SW 1271 (cell line): ENCODE results near the gene CRYGD.

Source experiments
- DNase-seq, 2 experiments: peaks; one replicate each; lab custom pipeline; 2025; lab: John Stamatoyannopoulos, UW

The CRYGD gene

GRCh38 chr2:208083807-208084206, 40.5 kb downstream of the CRYGD start:
- DNase-seq: no peak

- no peak for DNase-seq
These were observed 47.0 kb downstream of the CRYGD start for GRCh38 chr2:208077276-208077675.

GRCh38 chr2:208074610-208075356, 49.5 kb downstream of the CRYGD start:
- no peak for DNase-seq

- peak in 1 of 2 experiments; percentile 63 for DNase-seq
These were observed 52.0 kb downstream of the CRYGD start for GRCh38 chr2:208072250-208072892.
